H1 (cell line): ENCODE results near the gene NUP50. TPM values are rescaled to one million over a fixed set of nuclear protein-coding genes. Genes with fewer than 3 reads are reported as not detected.

Experiments used
- BRCA1 ChIP-seq: IDR thresholded peaks from 2 replicates; pipeline ENCODE4 v1.6.1; 2012; ENCODE audit warnings: low read depth, low read length, improper control_type of control experiment
- polyA plus RNA-seq, 7 experiments: library from polyadenylated mRNA; depleted of rRNA in 3 of 7; stranded (reverse) in 5 of 7; unstranded in 2 of 7; fragments of >200 nt in 5 of 7; fragments of 200-250 nt in 2 of 7; gene quantifications; 1 replicate in 5 of 7; 2 replicates in 1 of 7; 4 replicates in 1 of 7; pipeline versions ENCODE4 v1.2.1 to v1.2.3, GENCODE V29; 2011 to 2013; ENCODE audit warnings: missing spikeins in 2 of 7, mixed read lengths in 2 of 7
- total RNA-seq: library from RNA; stranded (reverse); fragmentation: NEBNext Ultra II Directional; extraction: Animal tissue kit (Norgen Biotek cat#: 25700); gene quantifications from 2 replicates; pipeline ENCODE4 v1.2.1, GENCODE V29; 2021
- TF ChIP-seq, protein P1 (sequence below): fragments of 300-600 bp; sonication (generic); IDR thresholded peaks from 2 replicates; pipeline ENCODE4 v1.7.1; 2012; ENCODE audit warnings: low read length, moderate library complexity, mild to moderate bottlenecking, inconsistent platforms; ENCODE audit not compliant: insufficient replicate concordance

The NUP50 gene
- total and polyA plus RNA-seq, 2 of the 8 experiments (the other 6 are each of a cell fraction or from before 2014, with no cell fraction given) = 20.0 to 112 TPM

DNA sequence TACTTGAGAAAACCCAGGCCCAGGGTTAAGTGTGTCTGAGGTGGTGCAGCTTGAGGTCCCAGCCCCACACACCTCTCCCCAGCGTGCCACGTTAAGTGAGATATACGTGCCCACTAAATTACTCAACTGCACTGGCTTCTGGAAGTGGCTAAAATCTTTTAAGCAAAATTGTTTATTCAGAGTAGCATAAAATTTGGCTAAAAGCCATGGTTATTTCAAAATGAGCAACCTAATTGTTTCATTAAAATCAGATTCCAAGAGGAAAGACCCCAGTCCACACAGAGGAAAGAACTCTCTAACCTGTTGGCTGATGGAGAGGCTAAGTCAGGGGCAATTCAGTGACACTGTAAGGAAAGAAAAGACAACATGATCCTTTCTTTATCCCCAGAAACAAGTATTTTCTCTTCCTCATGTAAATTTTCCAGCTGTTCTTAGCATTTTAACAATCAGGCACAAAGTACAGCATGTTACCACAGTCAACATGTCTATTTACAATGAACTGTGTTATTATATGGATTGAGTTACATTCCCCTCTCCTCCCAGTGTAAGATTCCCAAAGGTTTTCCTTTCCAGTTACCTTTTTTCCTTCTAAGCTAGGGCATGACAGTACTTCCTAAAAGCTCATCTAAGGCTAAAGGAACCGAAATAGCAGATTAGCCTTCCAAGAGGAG, 26.6 kb downstream of the NUP50 start (continued):
- TF ChIP-seq, protein P1, sequence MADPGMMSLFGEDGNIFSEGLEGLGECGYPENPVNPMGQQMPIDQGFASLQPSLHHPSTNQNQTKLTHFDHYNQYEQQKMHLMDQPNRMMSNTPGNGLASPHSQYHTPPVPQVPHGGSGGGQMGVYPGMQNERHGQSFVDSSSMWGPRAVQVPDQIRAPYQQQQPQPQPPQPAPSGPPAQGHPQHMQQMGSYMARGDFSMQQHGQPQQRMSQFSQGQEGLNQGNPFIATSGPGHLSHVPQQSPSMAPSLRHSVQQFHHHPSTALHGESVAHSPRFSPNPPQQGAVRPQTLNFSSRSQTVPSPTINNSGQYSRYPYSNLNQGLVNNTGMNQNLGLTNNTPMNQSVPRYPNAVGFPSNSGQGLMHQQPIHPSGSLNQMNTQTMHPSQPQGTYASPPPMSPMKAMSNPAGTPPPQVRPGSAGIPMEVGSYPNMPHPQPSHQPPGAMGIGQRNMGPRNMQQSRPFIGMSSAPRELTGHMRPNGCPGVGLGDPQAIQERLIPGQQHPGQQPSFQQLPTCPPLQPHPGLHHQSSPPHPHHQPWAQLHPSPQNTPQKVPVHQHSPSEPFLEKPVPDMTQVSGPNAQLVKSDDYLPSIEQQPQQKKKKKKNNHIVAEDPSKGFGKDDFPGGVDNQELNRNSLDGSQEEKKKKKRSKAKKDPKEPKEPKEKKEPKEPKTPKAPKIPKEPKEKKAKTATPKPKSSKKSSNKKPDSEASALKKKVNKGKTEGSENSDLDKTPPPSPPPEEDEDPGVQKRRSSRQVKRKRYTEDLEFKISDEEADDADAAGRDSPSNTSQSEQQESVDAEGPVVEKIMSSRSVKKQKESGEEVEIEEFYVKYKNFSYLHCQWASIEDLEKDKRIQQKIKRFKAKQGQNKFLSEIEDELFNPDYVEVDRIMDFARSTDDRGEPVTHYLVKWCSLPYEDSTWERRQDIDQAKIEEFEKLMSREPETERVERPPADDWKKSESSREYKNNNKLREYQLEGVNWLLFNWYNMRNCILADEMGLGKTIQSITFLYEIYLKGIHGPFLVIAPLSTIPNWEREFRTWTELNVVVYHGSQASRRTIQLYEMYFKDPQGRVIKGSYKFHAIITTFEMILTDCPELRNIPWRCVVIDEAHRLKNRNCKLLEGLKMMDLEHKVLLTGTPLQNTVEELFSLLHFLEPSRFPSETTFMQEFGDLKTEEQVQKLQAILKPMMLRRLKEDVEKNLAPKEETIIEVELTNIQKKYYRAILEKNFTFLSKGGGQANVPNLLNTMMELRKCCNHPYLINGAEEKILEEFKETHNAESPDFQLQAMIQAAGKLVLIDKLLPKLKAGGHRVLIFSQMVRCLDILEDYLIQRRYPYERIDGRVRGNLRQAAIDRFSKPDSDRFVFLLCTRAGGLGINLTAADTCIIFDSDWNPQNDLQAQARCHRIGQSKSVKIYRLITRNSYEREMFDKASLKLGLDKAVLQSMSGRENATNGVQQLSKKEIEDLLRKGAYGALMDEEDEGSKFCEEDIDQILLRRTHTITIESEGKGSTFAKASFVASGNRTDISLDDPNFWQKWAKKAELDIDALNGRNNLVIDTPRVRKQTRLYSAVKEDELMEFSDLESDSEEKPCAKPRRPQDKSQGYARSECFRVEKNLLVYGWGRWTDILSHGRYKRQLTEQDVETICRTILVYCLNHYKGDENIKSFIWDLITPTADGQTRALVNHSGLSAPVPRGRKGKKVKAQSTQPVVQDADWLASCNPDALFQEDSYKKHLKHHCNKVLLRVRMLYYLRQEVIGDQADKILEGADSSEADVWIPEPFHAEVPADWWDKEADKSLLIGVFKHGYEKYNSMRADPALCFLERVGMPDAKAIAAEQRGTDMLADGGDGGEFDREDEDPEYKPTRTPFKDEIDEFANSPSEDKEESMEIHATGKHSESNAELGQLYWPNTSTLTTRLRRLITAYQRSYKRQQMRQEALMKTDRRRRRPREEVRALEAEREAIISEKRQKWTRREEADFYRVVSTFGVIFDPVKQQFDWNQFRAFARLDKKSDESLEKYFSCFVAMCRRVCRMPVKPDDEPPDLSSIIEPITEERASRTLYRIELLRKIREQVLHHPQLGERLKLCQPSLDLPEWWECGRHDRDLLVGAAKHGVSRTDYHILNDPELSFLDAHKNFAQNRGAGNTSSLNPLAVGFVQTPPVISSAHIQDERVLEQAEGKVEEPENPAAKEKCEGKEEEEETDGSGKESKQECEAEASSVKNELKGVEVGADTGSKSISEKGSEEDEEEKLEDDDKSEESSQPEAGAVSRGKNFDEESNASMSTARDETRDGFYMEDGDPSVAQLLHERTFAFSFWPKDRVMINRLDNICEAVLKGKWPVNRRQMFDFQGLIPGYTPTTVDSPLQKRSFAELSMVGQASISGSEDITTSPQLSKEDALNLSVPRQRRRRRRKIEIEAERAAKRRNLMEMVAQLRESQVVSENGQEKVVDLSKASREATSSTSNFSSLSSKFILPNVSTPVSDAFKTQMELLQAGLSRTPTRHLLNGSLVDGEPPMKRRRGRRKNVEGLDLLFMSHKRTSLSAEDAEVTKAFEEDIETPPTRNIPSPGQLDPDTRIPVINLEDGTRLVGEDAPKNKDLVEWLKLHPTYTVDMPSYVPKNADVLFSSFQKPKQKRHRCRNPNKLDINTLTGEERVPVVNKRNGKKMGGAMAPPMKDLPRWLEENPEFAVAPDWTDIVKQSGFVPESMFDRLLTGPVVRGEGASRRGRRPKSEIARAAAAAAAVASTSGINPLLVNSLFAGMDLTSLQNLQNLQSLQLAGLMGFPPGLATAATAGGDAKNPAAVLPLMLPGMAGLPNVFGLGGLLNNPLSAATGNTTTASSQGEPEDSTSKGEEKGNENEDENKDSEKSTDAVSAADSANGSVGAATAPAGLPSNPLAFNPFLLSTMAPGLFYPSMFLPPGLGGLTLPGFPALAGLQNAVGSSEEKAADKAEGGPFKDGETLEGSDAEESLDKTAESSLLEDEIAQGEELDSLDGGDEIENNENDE = no peak
- no peak for TF ChIP-seq BRCA1
